ENCODE measurements around the gene STAC3. TPM values are rescaled to one million over a fixed set of nuclear protein-coding genes. Genes with fewer than 3 reads are reported as not detected.

STAC3 gene
- total RNA-seq: 0.22 and 0.50 TPM in 2 replicates

GRCh38 chr12:57250956-57251355 is at the start of gene STAC3:
Gene STAC3, minus strand, starts transcription at chr12:57251187. Its CDS starts 1,551 bp downstream, at chr12:57249636.

GRCh38 chr12:57229634-57230380 is 21.2 kb downstream of the STAC3 start, which contains the start of gene SHMT2:
Gene SHMT2, plus strand, starts transcription at chr12:57229711. Its CDS starts 68 bp downstream, at chr12:57229779.

DNA sequence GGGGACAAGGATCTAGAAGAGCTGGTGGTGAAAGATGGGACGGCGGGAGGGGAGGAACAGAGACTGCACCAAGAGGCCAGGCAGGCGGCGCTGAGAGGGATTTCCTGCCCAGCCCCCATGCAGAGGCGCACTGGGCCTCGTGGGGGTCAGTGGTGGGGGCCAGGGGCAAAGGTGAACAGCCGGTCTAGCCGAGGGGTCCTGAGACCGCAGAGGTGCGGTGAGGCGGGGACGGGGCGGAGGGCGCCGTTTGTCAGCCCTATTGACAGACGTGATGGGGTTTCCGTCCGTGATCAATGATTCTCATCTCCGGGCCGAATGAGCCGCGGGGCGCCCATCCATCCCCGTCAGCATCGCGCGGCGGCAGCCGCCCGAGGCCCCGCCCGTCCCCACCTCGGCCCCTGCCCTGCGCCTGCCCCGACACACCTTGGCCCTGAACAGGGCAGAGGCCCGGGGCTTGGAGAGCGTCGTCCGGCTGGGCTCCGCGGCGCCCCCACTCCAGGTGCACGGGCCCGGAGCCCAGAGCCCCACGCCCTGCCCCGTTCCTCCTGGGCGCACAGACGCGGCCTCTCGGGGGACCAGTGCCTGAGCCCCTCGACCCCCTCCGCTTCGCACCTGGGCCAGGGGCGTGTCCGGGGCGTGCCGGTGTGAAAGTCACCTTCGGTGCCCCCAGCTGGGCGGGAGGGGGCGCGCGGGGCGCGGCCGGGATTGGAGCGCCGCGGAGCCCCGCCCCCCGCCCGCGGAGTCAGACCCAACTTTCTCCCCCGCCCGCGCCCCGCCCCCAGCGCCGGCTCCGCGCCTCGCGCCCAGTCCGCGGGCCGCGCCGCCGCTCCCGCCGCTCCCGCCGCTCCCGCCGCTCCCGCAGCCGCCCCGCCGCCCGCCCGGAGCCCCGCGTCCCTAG is 34.7 kb downstream of the STAC3 start, which contains the start of gene NXPH4:
NXPH4 (plus strand) TSS at position 781 of the 898 bp plus-strand sequence. CDS start 176 bp downstream, outside the sequence.

Other genes with a start within 250 kb of the STAC3 start
- 5.1 and 5.3 TPM in 2 replicates for gene ZBTB39, start 244.6 kb downstream of the STAC3 start, total RNA-seq
- gene TAC3, start 234.7 kb downstream of the STAC3 start, total RNA-seq: not detected in 2 replicates
- 0.12 TPM in 1 of 2 replicates, not detected in the other for gene MYO1A, start 201.1 kb downstream of the STAC3 start, total RNA-seq
- gene NEMP1, start 172.4 kb downstream of the STAC3 start, total RNA-seq: 12.7 and 22.1 TPM in 2 replicates
- gene NAB2, start 162.1 kb downstream of the STAC3 start, total RNA-seq: 88.9 and 104 TPM in 2 replicates
- 55.6 and 61.0 TPM in 2 replicates for gene STAT6, start 139.8 kb downstream of the STAC3 start, total RNA-seq
- gene LRP1, start 122.7 kb downstream of the STAC3 start, total RNA-seq: 222 and 524 TPM in 2 replicates
- not detected in 2 replicates for gene LRP1-AS, start 103.6 kb downstream of the STAC3 start, total RNA-seq
- gene NXPH4, start 34.4 kb downstream of the STAC3 start, total RNA-seq: 1.7 and 4.0 TPM in 2 replicates
- 368 and 374 TPM in 2 replicates for gene SHMT2, start 21.5 kb downstream of the STAC3 start, total RNA-seq
- 12.4 and 13.6 TPM in 2 replicates for gene R3HDM2, start 179.9 kb upstream of the STAC3 start, total RNA-seq
- gene INHBC, start 183.6 kb upstream of the STAC3 start, total RNA-seq: not detected in 2 replicates
- 2.1 and 17.0 TPM in 2 replicates for gene INHBE, start 204.1 kb upstream of the STAC3 start, total RNA-seq
- 2.4 and 3.1 TPM in 2 replicates for gene GLI1, start 208.6 kb upstream of the STAC3 start, total RNA-seq
- gene ARHGAP9, start 228.7 kb upstream of the STAC3 start, total RNA-seq: 0.11 and 0.12 TPM in 2 replicates
- 209 and 350 TPM in 2 replicates for gene MARS1, start 236.9 kb upstream of the STAC3 start, total RNA-seq

All from uterine smooth muscle cell (primary cell).